A673 (cell line): ENCODE measurements around the gene IFITM1.

Experiments used
- CTCF ChIP-seq: fragments of 300-800, 200-600 bp; sonication (generic); conservative IDR thresholded peaks from 2 replicates; pipeline ENCODE4 v1.5.1; 2017; ENCODE audit warnings: low read depth, mild to moderate bottlenecking, antibody characterized with exemption, low read length, moderate library complexity, mixed read lengths
- EZH2 ChIP-seq: fragments of 200-600 bp; sonication (generic); IDR thresholded peaks from 2 replicates; pipeline ENCODE4 v1.6.1; 2017; ENCODE audit warnings: borderline replicate concordance, low read depth, mild to moderate bottlenecking, mixed read lengths, antibody characterized with exemption, low read length; ENCODE audit not compliant: poor library complexity, severe bottlenecking

- TF ChIP-seq EZH2 = no peak
- no peak for TF ChIP-seq CTCF
Measured at GRCh38 chr11:271319-271715, 42.5 kb upstream of the IFITM1 start.
